WTC11 (cell line): ENCODE results near the gene SLC25A10. TPM values are rescaled to one million over a fixed set of nuclear protein-coding genes. Genes with fewer than 3 reads are reported as not detected.

ENCODE experiments used
- ATAC-seq: fragments of 200-7000 bp; cut with Tn5 transposase; 2 replicates; pipeline ENCODE4 v1.10.0; 2021; ENCODE audit warnings: mild to moderate bottlenecking, moderate library complexity
- CTCF ChIA-PET: fragments of 300-600 bp; sonication (Branson Sonifier 250); formaldehyde crosslinking; loops from one replicate; lab custom pipeline; 2021; ENCODE audit warnings: antibody characterized with exemption; lab: Charles Lee
- POLR2A ChIA-PET: fragments of 350-600 bp; sonication (Branson Sonifier 250); formaldehyde crosslinking; loops from one replicate; lab custom pipeline; 2021; ENCODE audit warnings: antibody characterized with exemption; lab: Charles Lee
- DNase-seq: peaks from one replicate; pipeline ENCODE4 v3.0.0; 2021; ENCODE audit warnings: low spot score
- H3K27ac Mint-ChIP-seq: 2 replicates; pipeline ENCODE4 v1.8.0; 2021; ENCODE audit warnings: mixed read lengths
- H3K27me3 Mint-ChIP-seq: 2 replicates; pipeline ENCODE4 v1.8.0; 2021; ENCODE audit warnings: low read depth, mild to moderate bottlenecking, moderate library complexity, mixed read lengths
- H3K36me3 Mint-ChIP-seq: 2 replicates; pipeline ENCODE4 v1.8.0; 2021; ENCODE audit warnings: mixed read lengths
- H3K4me1 Mint-ChIP-seq: 2 replicates; pipeline ENCODE4 v1.8.0; 2022; ENCODE audit warnings: mixed read lengths
- H3K4me3 Mint-ChIP-seq: 2 replicates; pipeline ENCODE4 v1.8.0; 2021; ENCODE audit warnings: mild to moderate bottlenecking, moderate library complexity, mixed read lengths
- H3K9me3 Mint-ChIP-seq: 2 replicates; pipeline ENCODE4 v1.8.0; 2021; ENCODE audit warnings: mixed read lengths
- ELF4 ChIP-seq: sonication (generic); formaldehyde crosslinking; IDR thresholded peaks from 2 replicates; pipeline ENCODE4 v1.8.1; 2022; ENCODE audit warnings: low read depth, mild to moderate bottlenecking, moderate library complexity, missing genetic modification reagents
- EMX1 ChIP-seq: fragments of 250-450 bp; sonication (Bioruptor Pico); IDR thresholded peaks from 2 replicates; pipeline ENCODE4 v1.8.0; 2021; ENCODE audit warnings: mild to moderate bottlenecking
- FOXJ3 ChIP-seq: sonication (generic); formaldehyde crosslinking; IDR thresholded peaks from 2 replicates; pipeline ENCODE4 v1.9.0; 2021; ENCODE audit warnings: missing genetic modification reagents, mild to moderate bottlenecking, borderline replicate concordance
- FOXK1 ChIP-seq: sonication (generic); formaldehyde crosslinking; IDR thresholded peaks from 2 replicates; pipeline ENCODE4 v1.8.0; 2022; ENCODE audit warnings: mild to moderate bottlenecking, moderate library complexity, missing genetic modification reagents
- FOXP1 ChIP-seq: sonication (generic); formaldehyde crosslinking; IDR thresholded peaks from 2 replicates; pipeline ENCODE4 v1.8.0; 2022; ENCODE audit warnings: missing genetic modification reagents, mild to moderate bottlenecking, moderate library complexity, borderline replicate concordance
- GABPB1 ChIP-seq: sonication (generic); formaldehyde crosslinking; IDR thresholded peaks from 2 replicates; pipeline ENCODE4 v1.8.1; 2023; ENCODE audit warnings: mild to moderate bottlenecking, missing genetic modification reagents
- HMGA2 ChIP-seq: fragments of 250-450 bp; sonication (Bioruptor Pico); IDR thresholded peaks from 2 replicates; pipeline ENCODE4 v1.4.0; 2021; ENCODE audit warnings: mild to moderate bottlenecking, moderate library complexity
- MXD4 ChIP-seq: fragments of 250-450 bp; sonication (Bioruptor Pico); IDR thresholded peaks from 2 replicates; pipeline ENCODE4 v1.8.0; 2021; ENCODE audit warnings: mild to moderate bottlenecking, moderate library complexity, borderline replicate concordance
- NFATC4 ChIP-seq: fragments of 250-450 bp; sonication (Bioruptor Pico); IDR thresholded peaks from 2 replicates; pipeline ENCODE4 v1.9.0; 2021; ENCODE audit warnings: mild to moderate bottlenecking
- PRRX2 ChIP-seq: fragments of 250-450 bp; sonication (Bioruptor Pico); IDR thresholded peaks from 2 replicates; pipeline ENCODE4 v1.8.0; 2021; ENCODE audit warnings: mild to moderate bottlenecking
- RORB ChIP-seq: fragments of 250-450 bp; sonication (Bioruptor Pico); IDR thresholded peaks from 2 replicates; pipeline ENCODE4 v1.9.0; 2021; ENCODE audit warnings: mild to moderate bottlenecking
- SP1 ChIP-seq: sonication (generic); formaldehyde crosslinking; conservative IDR thresholded peaks from 2 replicates; pipeline ENCODE4 v1.8.1; 2022; ENCODE audit warnings: missing genetic modification reagents
- TEAD4 ChIP-seq: sonication (generic); formaldehyde crosslinking; IDR thresholded peaks from 2 replicates; pipeline ENCODE4 v1.8.0; 2022; ENCODE audit warnings: mild to moderate bottlenecking, missing genetic modification reagents
- TP53 ChIP-seq: sonication (generic); formaldehyde crosslinking; IDR thresholded peaks from 2 replicates; pipeline ENCODE4 v1.8.1; 2023; ENCODE audit warnings: mild to moderate bottlenecking, missing genetic modification reagents
- ZNF423 ChIP-seq: fragments of 250-450 bp; sonication (Bioruptor Pico); IDR thresholded peaks from 2 replicates; pipeline ENCODE4 v2.1.2; 2022; ENCODE audit warnings: mild to moderate bottlenecking, moderate library complexity
- ZNF671 ChIP-seq: fragments of 250-450 bp; sonication (Bioruptor Pico); IDR thresholded peaks from 2 replicates; pipeline ENCODE4 v1.8.0; 2021; ENCODE audit warnings: mild to moderate bottlenecking
- total RNA-seq: library from RNA; stranded (reverse); gene quantifications from 3 replicates; pipeline ENCODE4 v1.2.3, GENCODE V29; 2021
- TF ChIP-seq, protein P1 (sequence below): fragments of 250-450 bp; sonication (Bioruptor Pico); IDR thresholded peaks from 2 replicates; pipeline ENCODE4 v1.9.0; 2021; ENCODE audit warnings: mild to moderate bottlenecking
- TF ChIP-seq, protein P2 (sequence below): sonication (generic); formaldehyde crosslinking; IDR thresholded peaks from 2 replicates; pipeline ENCODE4 v1.8.1; 2022; ENCODE audit warnings: missing genetic modification reagents, borderline replicate concordance
- TF ChIP-seq, protein P3 (sequence below): sonication (generic); formaldehyde crosslinking; IDR thresholded peaks from 2 replicates; pipeline ENCODE4 v1.8.0; 2022; ENCODE audit warnings: mild to moderate bottlenecking, missing genetic modification reagents
- TF ChIP-seq, protein P4 (sequence below): sonication (generic); formaldehyde crosslinking; IDR thresholded peaks from 2 replicates; pipeline ENCODE4 v1.8.0; 2022; ENCODE audit warnings: mild to moderate bottlenecking, missing genetic modification reagents
- TF ChIP-seq, protein P5 (sequence below): fragments of 250-450 bp; sonication (Bioruptor Pico); IDR thresholded peaks from 2 replicates; pipeline ENCODE4 v1.9.0; 2021; ENCODE audit warnings: mild to moderate bottlenecking
- TF ChIP-seq, protein P6 (sequence below): sonication (generic); formaldehyde crosslinking; IDR thresholded peaks from 2 replicates; pipeline ENCODE4 v1.8.1; 2022; ENCODE audit warnings: mild to moderate bottlenecking, moderate library complexity, missing genetic modification reagents
- TF ChIP-seq, protein P7 (sequence below): sonication (generic); formaldehyde crosslinking; IDR thresholded peaks from 2 replicates; pipeline ENCODE4 v1.8.1; 2023; ENCODE audit warnings: mild to moderate bottlenecking, moderate library complexity, missing genetic modification reagents
- TF ChIP-seq, protein P8 (sequence below): sonication (generic); formaldehyde crosslinking; IDR thresholded peaks from 2 replicates; pipeline ENCODE4 v1.8.0; 2022; ENCODE audit warnings: mild to moderate bottlenecking, missing genetic modification reagents

Gene SLC25A10
- total RNA-seq, 1 experiment from 2014 or later = 38.7 TPM

DNA sequence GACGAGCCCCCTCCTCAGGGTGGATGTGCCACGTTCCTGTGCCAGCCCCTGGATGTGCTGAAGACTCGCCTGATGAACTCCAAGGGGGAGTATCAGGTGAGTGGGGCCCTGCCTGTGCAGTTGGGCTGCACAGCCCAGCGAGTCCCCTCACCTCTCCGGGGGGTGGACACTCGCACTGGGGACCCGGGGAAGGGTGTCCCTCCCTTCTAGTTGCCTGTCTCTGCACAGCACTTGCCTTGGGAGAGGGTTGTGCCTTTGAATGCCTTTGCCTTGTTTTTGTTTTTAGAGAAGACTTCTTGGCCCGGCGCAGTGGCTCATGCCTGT is 5.6 kb downstream of the SLC25A10 start:
- ATAC-seq = no peak
- Mint-ChIP-seq H3K9me3 (no peaks in the 10 kb centered on the region), H3K27ac (no peak overlapping the region), H3K4me1 (peaks cover 8% of the 10 kb centered on the region), H3K4me3 (no peak overlapping the region)
- TF ChIP-seq, protein P1, sequence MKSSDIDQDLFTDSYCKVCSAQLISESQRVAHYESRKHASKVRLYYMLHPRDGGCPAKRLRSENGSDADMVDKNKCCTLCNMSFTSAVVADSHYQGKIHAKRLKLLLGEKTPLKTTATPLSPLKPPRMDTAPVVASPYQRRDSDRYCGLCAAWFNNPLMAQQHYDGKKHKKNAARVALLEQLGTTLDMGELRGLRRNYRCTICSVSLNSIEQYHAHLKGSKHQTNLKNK (CRISPR knock-in tag) = no peak
- no peak for TF ChIP-seq HMGA2 (CRISPR knock-in tag)
- no peak for TF ChIP-seq TEAD4 (CRISPR knock-in tag)
- TF ChIP-seq, protein P2, sequence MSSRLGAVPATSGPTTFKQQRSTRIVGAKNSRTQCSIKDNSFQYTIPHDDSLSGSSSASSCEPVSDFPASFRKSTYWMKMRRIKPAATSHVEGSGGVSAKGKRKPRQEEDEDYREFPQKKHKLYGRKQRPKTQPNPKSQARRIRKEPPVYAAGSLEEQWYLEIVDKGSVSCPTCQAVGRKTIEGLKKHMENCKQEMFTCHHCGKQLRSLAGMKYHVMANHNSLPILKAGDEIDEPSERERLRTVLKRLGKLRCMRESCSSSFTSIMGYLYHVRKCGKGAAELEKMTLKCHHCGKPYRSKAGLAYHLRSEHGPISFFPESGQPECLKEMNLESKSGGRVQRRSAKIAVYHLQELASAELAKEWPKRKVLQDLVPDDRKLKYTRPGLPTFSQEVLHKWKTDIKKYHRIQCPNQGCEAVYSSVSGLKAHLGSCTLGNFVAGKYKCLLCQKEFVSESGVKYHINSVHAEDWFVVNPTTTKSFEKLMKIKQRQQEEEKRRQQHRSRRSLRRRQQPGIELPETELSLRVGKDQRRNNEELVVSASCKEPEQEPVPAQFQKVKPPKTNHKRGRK = no peak
- no peak for TF ChIP-seq TP53 (CRISPR knock-in tag)
- TF ChIP-seq EMX1 (CRISPR knock-in tag) = no peak
- TF ChIP-seq MXD4 (CRISPR knock-in tag) = no peak
- no peak for TF ChIP-seq ZNF423
- TF ChIP-seq NFATC4 (CRISPR knock-in tag) = no peak
- TF ChIP-seq ZNF671 = no peak
- TF ChIP-seq ELF4 (CRISPR knock-in tag) = no peak
- TF ChIP-seq, protein P3, sequence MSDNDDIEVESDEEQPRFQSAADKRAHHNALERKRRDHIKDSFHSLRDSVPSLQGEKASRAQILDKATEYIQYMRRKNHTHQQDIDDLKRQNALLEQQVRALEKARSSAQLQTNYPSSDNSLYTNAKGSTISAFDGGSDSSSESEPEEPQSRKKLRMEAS = no peak
- TF ChIP-seq FOXJ3 = no peak
- TF ChIP-seq, protein P4, sequence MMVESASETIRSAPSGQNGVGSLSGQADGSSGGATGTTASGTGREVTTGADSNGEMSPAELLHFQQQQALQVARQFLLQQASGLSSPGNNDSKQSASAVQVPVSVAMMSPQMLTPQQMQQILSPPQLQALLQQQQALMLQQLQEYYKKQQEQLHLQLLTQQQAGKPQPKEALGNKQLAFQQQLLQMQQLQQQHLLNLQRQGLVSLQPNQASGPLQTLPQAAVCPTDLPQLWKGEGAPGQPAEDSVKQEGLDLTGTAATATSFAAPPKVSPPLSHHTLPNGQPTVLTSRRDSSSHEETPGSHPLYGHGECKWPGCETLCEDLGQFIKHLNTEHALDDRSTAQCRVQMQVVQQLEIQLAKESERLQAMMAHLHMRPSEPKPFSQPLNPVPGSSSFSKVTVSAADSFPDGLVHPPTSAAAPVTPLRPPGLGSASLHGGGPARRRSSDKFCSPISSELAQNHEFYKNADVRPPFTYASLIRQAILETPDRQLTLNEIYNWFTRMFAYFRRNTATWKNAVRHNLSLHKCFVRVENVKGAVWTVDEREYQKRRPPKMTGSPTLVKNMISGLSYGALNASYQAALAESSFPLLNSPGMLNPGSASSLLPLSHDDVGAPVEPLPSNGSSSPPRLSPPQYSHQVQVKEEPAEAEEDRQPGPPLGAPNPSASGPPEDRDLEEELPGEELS (CRISPR knock-in tag) = no peak
- TF ChIP-seq, protein P5, sequence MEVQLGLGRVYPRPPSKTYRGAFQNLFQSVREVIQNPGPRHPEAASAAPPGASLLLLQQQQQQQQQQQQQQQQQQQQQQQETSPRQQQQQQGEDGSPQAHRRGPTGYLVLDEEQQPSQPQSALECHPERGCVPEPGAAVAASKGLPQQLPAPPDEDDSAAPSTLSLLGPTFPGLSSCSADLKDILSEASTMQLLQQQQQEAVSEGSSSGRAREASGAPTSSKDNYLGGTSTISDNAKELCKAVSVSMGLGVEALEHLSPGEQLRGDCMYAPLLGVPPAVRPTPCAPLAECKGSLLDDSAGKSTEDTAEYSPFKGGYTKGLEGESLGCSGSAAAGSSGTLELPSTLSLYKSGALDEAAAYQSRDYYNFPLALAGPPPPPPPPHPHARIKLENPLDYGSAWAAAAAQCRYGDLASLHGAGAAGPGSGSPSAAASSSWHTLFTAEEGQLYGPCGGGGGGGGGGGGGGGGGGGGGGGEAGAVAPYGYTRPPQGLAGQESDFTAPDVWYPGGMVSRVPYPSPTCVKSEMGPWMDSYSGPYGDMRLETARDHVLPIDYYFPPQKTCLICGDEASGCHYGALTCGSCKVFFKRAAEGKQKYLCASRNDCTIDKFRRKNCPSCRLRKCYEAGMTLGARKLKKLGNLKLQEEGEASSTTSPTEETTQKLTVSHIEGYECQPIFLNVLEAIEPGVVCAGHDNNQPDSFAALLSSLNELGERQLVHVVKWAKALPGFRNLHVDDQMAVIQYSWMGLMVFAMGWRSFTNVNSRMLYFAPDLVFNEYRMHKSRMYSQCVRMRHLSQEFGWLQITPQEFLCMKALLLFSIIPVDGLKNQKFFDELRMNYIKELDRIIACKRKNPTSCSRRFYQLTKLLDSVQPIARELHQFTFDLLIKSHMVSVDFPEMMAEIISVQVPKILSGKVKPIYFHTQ (CRISPR knock-in tag) = no peak
- no peak for TF ChIP-seq PRRX2 (CRISPR knock-in tag)
- TF ChIP-seq FOXP1 (CRISPR knock-in tag) = no peak
- TF ChIP-seq SP1 (CRISPR knock-in tag) = no peak
- TF ChIP-seq, all 79 proteins: peak for 0
- ChIA-PET POLR2A (no interaction called here), CTCF (no interaction called here)
- DNase-seq = no peak
- Mint-ChIP-seq H3K36me3 (0 out of 2 replicates have a peak, but pooled peaks cover 4% of the 10 kb centered on the region), H3K27me3 (peaks cover 1% of the 10 kb centered on the region; the same call in 1 of the 2 replicates)

DNA sequence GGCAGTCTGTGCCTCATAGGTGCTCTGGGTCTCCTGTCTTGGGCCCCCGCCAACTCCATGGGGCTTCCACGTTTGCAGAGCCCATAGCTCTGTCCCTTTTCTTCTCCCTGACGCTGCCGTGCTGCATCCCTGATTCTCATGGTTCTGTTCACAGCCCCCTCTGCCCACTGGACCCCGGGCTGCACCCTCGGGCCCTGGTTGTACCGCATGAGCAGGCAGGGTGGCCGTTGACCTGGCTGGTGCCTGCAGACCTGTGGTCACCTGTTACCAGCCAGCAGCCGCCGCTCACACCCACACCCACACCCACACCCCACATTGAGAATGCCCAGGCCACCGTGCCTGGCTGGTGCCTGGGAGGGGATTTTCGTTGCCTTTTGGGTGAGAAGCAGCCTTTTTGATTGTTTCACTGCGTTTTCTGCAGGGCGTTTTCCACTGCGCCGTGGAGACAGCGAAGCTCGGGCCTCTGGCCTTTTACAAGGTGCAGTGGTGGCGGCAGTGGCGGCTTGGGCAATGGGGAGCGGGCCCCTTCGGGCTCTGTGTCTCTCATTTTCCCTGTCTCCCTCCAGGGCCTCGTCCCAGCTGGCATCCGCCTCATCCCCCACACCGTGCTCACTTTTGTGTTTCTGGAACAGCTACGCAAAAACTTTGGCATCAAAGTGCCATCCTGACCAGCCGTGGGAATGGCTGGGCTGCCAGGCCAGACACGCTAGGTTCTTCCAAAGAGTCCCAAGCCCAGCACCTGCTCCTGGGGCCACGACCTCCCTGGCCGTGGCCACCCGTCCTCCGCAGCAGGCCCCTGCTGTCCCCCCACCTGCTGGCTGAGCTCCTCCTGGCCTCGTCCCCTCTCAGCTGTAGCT is 7.6 kb downstream of the SLC25A10 start:
- H3K9me3 Mint-ChIP-seq = no peaks in the 10 kb centered on the region
- 0 out of 2 replicates have a peak, but pooled peaks cover 4% of the 10 kb centered on the region for H3K36me3 Mint-ChIP-seq
- peaks cover 10% of the 10 kb centered on the region for H3K4me1 Mint-ChIP-seq
- H3K27me3 Mint-ChIP-seq = no peaks in the 10 kb centered on the region
- H3K4me3 Mint-ChIP-seq = no peak overlapping the region
- ChIA-PET CTCF (interaction anchor here (0.8 kb wide), 1 partner anchor 9 kb away, joined by 3 read pairs; no protein-coding TSS in a partner anchor), POLR2A (no interaction called here)
- H3K27ac Mint-ChIP-seq = no peak overlapping the region
- DNase-seq (no peak), ATAC-seq (no peak)
- TF ChIP-seq, protein P6, sequence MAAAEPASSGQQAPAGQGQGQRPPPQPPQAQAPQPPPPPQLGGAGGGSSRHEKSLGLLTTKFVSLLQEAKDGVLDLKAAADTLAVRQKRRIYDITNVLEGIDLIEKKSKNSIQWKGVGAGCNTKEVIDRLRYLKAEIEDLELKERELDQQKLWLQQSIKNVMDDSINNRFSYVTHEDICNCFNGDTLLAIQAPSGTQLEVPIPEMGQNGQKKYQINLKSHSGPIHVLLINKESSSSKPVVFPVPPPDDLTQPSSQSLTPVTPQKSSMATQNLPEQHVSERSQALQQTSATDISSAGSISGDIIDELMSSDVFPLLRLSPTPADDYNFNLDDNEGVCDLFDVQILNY (CRISPR knock-in tag) = no peak
- no peak for TF ChIP-seq FOXK1 (CRISPR knock-in tag)
- no peak for TF ChIP-seq RORB (CRISPR knock-in tag)
- no peak for TF ChIP-seq GABPB1 (CRISPR knock-in tag)
- TF ChIP-seq, protein P7, sequence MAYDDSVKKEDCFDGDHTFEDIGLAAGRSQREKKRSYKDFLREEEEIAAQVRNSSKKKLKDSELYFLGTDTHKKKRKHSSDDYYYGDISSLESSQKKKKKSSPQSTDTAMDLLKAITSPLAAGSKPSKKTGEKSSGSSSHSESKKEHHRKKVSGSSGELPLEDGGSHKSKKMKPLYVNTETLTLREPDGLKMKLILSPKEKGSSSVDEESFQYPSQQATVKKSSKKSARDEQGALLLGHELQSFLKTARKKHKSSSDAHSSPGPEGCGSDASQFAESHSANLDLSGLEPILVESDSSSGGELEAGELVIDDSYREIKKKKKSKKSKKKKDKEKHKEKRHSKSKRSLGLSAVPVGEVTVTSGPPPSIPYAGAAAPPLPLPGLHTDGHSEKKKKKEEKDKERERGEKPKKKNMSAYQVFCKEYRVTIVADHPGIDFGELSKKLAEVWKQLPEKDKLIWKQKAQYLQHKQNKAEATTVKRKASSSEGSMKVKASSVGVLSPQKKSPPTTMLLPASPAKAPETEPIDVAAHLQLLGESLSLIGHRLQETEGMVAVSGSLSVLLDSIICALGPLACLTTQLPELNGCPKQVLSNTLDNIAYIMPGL (CRISPR knock-in tag) = no peak
- TF ChIP-seq, protein P8, sequence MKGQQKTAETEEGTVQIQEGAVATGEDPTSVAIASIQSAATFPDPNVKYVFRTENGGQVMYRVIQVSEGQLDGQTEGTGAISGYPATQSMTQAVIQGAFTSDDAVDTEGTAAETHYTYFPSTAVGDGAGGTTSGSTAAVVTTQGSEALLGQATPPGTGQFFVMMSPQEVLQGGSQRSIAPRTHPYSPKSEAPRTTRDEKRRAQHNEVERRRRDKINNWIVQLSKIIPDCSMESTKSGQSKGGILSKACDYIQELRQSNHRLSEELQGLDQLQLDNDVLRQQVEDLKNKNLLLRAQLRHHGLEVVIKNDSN (CRISPR knock-in tag) = no peak
- TF ChIP-seq ZNF423 = no peak
- TF ChIP-seq, protein P3 = no peak
